ENCODE results near the gene RALGAPA2.

GRCh38 chr20:20567712-20568111 is 144.7 kb downstream of the RALGAPA2 start:
- TF ChIP-seq POLR2A (IDR thresholded peaks at IDR 0.05; ENCODE audit: low read length) (no peak), GATA1 (IDR thresholded peaks at IDR 0.05; ENCODE audit: low read depth, low read length) (no peak)
